Peyer's patch (tissue), 4 donors: ENCODE results near the gene CRMP1. TPM values are rescaled to one million over a fixed set of nuclear protein-coding genes. Genes with fewer than 3 reads are reported as not detected.

Source experiments
- DNase-seq, 3 donors: peaks; one replicate each; pipeline ENCODE4 v3.0.0-alpha.2; 2017 to 2019
- H3K27ac ChIP-seq, 4 donors: fragments of 200-600 bp; sonication (generic); one replicate each; pipeline ENCODE4 v1.5.1; 2016 to 2019
- H3K27me3 ChIP-seq, 2 donors: fragments of 200-600 bp; sonication (generic); one replicate each; pipeline ENCODE4 v1.5.1; 2019
- H3K36me3 ChIP-seq, 3 donors: fragments of 200-600 bp; sonication (generic); one replicate each; pipeline ENCODE4 v1.5.1; 2016 to 2019
- H3K4me1 ChIP-seq, 4 donors: fragments of 200-600 bp; sonication (generic); one replicate each; pipeline ENCODE4 v1.5.1; 2016 to 2019
- H3K4me3 ChIP-seq, 4 donors: fragments of 200-600 bp; sonication (generic); 1 replicate in 3 of 4; 2 replicates in 1 of 4; pipeline ENCODE4 v1.5.1; 2016 to 2019; ENCODE audit warnings: mild to moderate bottlenecking in 1 of 4
- H3K9me3 ChIP-seq, 4 donors: fragments of 200-600 bp; sonication (generic); one replicate each; pipeline ENCODE4 v1.5.1; 2016 to 2019; ENCODE audit warnings: mild to moderate bottlenecking in 1 of 4
- CTCF ChIP-seq, 6 experiments: fragments of 450-650 bp in 4 of 6; fragments of 200-600 bp in 2 of 6; sonication (generic) in 1 of 6; IDR thresholded peaks; one replicate each; pipeline ENCODE4 v1.5.1; 2017 to 2019; ENCODE audit warnings: antibody characterized with exemption in 6 of 6, mild to moderate bottlenecking in 3 of 6, moderate library complexity in 1 of 6
- POLR2A ChIP-seq, 2 donors: fragments of 450-650 bp; IDR thresholded peaks; one replicate each; pipeline ENCODE4 v1.5.1; 2017; ENCODE audit warnings: antibody characterized with exemption in 2 of 2, mild to moderate bottlenecking in 2 of 2, moderate library complexity in 2 of 2
- total RNA-seq, 4 donors: library from RNA; depleted of rRNA; stranded (reverse); fragments of >200 nt; gene quantifications; one replicate each; pipeline ENCODE4 v1.1.0, GENCODE V29; 2016

Gene CRMP1
- total RNA-seq, 4 donors from 2014 or later, result 1.5 to 5.8 (median 1.6) TPM; not detected in 1

GRCh38 chr4:5870701-5871100 lies 22.2 kb downstream of the CRMP1 start:
- no peak overlapping the region for H3K4me3 ChIP-seq
- H3K27me3 ChIP-seq, result no peaks in the 10 kb centered on the region
- no peaks in the 10 kb centered on the region for H3K9me3 ChIP-seq
- H3K27ac ChIP-seq, result no peak overlapping the region
- TF ChIP-seq CTCF (IDR thresholded peaks at IDR 0.05) (no peak), POLR2A (IDR thresholded peaks at IDR 0.05) (no peak)
- H3K36me3 ChIP-seq, result no peaks in the 10 kb centered on the region
- DNase-seq, result no peak
- H3K4me1 ChIP-seq, result no peaks in the 10 kb centered on the region

- DNase-seq, result no peak
- H3K36me3 ChIP-seq, result no peaks in the 10 kb centered on the region
- no peak for TF ChIP-seq CTCF (IDR thresholded peaks at IDR 0.05)
- no peak for TF ChIP-seq POLR2A (IDR thresholded peaks at IDR 0.05)
- H3K4me1 ChIP-seq, result no peaks in the 10 kb centered on the region
- no peaks in the 10 kb centered on the region for H3K9me3 ChIP-seq
- no peaks in the 10 kb centered on the region for H3K27me3 ChIP-seq
- no peak overlapping the region for H3K27ac ChIP-seq
- H3K4me3 ChIP-seq, result no peak overlapping the region
Observed at GRCh38 chr4:5869966-5870619, 22.8 kb downstream of the CRMP1 start.

GRCh38 chr4:5867866-5868265 lies 25.0 kb downstream of the CRMP1 start:
- Histone ChIP-seq H3K4me3 (no peak overlapping the region), H3K27me3 (no peaks in the 10 kb centered on the region), H3K27ac (no peak overlapping the region), H3K9me3 (no peaks in the 10 kb centered on the region), H3K4me1 (no peaks in the 10 kb centered on the region), H3K36me3 (no peaks in the 10 kb centered on the region)
- TF ChIP-seq POLR2A (IDR thresholded peaks at IDR 0.05) (no peak), CTCF (IDR thresholded peaks at IDR 0.05) (no peak)
- DNase-seq, result no peak

- Histone ChIP-seq H3K4me1 (no peaks in the 10 kb centered on the region), H3K9me3 (no peaks in the 10 kb centered on the region), H3K27ac (no peak overlapping the region), H3K36me3 (no peaks in the 10 kb centered on the region), H3K4me3 (no peak overlapping the region), H3K27me3 (no peaks in the 10 kb centered on the region)
- DNase-seq, result no peak
- TF ChIP-seq CTCF (IDR thresholded peaks at IDR 0.05), result no peak
- no peak for TF ChIP-seq POLR2A (IDR thresholded peaks at IDR 0.05)
Observed at GRCh38 chr4:5866841-5867813, 25.8 kb downstream of the CRMP1 start.

- Histone ChIP-seq H3K4me1 (no peaks in the 10 kb centered on the region), H3K36me3 (no peaks in the 10 kb centered on the region), H3K27ac (no peak overlapping the region), H3K9me3 (no peaks in the 10 kb centered on the region), H3K4me3 (no peak overlapping the region), H3K27me3 (no peaks in the 10 kb centered on the region)
- no peak for DNase-seq
- no peak for TF ChIP-seq CTCF (IDR thresholded peaks at IDR 0.05)
- TF ChIP-seq POLR2A (IDR thresholded peaks at IDR 0.05), result no peak
Observed at GRCh38 chr4:5865896-5866599, 26.8 kb downstream of the CRMP1 start.
